ENCODE measurements around the gene PARP14. TPM values are rescaled to one million over a fixed set of nuclear protein-coding genes. Genes with fewer than 3 reads are reported as not detected.
"Not testable (repeated sequence)": the region's sequence is repeated elsewhere in the genome, so short reads cannot be mapped to it uniquely, and the experiment has no call there.

PARP14 gene
- polyA plus RNA-seq, 3 donors: 16.4 to 30.1 (median 28.5) TPM

GRCh38 chr3:122719273-122719921 lies 38.8 kb downstream of the PARP14 start:
- no peak for DNase-seq

DNA sequence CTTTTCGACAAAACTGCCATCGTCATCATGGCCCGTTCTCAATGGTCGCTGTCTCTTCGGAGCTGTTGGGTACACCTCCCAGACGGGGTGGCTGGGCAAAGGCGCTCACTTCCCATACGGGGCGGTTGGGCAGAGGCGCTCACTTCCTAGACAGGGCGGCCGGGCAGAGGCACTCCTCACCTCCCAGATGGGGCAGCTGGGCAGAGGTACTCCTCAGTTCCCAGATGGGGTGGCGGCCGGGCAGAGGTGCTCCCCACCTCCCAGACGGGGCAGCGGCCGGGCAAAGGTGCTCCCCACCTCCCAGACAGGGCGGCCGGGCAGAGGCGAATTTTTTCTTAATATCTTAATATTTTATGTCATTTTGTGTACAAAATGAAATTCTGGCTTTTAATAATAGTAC lies 44.5 kb downstream of the PARP14 start:
- DNase-seq: no peak

GRCh38 chr3:122727294-122727693 lies 46.7 kb downstream of the PARP14 start:
- DNase-seq: no peak

DNA sequence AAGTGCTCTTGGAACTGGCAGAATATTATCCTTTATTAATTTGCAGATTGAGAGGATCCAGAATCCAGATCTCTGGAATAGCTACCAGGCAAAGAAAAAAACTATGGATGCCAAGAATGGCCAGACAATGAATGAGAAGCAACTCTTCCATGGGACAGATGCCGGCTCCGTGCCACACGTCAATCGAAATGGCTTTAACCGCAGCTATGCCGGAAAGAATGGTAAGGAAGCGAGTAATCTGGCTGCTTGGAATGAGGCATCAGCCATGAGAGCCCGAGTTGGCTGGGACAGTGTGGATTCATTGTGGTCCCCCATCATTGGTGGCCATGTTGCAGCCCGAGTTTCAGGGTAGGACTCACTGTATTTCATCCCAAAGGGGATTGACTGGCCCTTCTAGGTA lies 47.1 kb downstream of the PARP14 start:
- DNase-seq: no peak

DNA sequence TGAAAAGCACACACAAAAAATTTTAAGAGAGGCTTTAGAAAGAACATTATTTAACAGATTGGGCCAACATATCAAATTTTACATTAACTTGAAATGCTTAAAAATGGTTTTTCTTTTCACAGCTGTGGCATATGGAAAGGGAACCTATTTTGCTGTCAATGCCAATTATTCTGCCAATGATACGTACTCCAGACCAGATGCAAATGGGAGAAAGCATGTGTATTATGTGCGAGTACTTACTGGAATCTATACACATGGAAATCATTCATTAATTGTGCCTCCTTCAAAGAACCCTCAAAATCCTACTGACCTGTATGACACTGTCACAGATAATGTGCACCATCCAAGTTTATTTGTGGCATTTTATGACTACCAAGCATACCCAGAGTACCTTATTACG lies 47.5 kb downstream of the PARP14 start:
- no peak for DNase-seq

DNA sequence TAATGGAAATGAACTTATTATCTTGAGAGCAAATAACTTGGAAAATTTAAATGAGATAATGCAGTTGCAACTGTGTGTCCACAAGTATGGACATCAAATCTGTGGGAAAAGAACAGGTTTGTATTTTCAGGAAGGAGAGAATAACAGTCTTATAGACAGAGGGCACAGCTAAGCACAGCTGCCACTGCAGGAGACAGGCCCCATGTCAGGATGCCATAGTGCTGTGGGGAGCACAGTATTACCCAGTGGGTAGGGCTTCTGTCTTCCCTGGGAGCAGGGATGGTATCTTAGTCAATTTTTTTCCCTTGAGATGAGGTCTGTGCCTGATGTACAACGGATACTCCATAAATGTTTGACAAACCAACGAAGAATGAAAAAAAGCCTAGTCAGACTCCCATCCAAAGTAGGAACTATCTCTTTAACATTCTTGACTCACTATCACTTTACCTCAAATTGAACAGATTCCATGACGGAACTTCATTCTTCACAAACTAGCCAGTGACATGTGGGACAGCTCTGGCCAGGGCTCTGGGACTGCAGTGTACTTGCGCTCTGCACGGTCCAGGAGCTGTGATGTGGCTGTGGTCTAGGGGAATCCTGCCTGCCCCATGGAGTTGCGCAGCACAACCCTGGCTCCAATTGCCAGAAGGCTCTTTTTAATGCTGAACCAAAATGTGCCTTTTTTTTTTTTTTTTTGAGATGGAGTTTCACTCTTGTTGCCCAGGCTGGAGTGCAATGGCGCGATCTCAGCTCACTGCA lies 48.3 kb downstream of the PARP14 start:
- DNase-seq: no peak

DNA sequence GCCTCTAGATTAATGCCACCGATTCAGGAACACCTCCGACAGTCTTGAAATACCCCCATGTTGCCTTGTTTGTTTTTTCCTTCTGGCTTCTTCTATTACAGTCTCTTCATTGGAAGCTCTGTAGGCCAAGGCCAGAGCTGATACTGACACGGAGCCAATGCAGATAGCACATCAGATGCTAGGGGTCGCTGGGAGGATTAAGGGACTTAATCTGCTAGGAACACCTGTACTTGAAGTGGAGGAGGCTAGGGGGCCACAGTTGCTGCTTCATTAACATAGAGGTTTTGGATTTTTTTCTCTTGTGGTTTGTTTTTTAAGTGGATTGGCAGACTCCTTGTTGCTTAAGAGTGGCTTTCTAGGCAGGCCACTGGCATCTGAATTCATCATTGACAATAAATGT lies 49.6 kb downstream of the PARP14 start:
- no peak for DNase-seq

DNA sequence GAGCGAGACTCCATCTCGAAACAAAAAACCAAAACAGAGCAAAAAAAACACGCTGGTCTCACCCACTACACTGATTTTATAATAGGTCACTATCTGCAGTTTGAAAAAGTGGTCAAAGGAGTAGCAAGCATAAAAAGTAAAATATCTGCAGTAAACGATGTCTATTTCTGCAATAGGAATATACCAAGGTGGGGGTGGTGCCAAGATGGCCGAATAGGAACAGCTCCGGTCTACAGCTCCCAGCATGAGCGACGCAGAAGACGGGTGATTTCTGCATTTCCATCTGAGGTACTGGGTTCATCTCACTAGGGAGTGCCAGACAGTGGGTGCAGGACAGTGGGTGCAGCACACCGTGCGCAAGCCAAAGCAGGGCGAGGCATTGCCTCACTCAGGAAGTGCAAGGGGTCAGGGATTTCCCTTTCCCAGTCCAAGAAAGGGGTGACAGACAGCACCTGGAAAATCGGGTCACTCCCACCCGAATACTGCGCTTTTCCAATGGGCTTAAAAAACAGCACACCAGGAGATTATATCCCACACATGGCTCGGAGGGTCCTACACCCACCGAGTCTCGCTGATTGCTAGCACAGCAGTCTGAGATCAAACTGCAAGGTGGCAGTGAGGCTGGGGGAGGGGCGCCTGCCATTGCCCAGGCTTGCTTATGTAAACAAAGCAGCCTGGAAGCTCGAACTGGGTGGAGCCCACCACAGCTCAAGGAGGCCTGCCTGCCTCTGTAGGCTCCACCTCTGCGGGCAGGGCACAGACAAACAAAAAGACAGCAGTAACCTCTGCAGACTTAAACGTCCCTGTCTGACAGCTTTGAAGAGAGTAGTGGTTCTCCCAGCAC lies 52.3 kb downstream of the PARP14 start:
- DNase-seq: not testable (repeated sequence)

DNA sequence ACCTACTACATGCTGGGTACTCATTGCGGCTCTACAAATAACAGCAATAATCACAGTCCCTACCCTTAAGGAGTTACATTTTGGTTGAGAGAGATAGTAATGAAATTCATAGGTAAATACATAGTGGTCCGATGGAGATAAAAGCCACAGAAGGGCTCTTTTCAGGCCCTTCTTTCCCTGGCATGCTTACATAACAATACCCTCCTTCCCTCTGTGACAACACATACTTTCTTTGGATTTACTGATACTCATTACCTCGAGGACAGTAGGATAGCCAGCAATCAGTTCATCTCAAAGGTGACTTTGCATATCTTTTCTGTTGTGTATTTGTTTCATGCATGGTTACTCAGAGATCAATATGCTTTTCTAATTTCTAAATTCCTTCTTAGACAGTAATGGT lies 58.5 kb downstream of the PARP14 start:
- DNase-seq: no peak

GRCh38 chr3:122742234-122742633 lies 61.6 kb downstream of the PARP14 start:
- no peak for DNase-seq

DNA sequence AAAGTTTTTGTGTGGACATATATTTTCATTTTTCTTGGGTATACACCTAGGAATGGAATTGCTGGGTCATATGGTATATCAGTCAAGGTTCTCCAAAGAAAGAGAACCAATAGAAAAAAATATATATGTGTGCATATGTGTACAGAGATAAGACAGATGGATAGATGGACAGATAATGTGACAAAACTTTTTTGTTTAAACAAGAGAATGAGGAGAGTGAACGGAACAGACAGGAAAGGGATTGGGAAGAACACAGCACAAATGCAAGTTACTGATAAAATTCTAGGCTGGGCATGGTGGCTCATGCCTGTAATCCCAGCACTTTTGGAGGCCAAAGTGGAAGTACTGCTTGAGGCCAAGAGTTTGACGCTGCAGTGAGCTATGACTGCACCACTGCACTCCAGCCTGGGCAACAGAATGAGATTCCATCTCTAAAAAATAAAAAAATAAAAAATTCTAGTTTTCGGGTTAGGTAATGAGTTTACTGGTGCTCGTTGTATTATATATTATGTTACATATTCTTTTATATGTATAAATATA lies 63.0 kb downstream of the PARP14 start:
- no peak for DNase-seq

DNA sequence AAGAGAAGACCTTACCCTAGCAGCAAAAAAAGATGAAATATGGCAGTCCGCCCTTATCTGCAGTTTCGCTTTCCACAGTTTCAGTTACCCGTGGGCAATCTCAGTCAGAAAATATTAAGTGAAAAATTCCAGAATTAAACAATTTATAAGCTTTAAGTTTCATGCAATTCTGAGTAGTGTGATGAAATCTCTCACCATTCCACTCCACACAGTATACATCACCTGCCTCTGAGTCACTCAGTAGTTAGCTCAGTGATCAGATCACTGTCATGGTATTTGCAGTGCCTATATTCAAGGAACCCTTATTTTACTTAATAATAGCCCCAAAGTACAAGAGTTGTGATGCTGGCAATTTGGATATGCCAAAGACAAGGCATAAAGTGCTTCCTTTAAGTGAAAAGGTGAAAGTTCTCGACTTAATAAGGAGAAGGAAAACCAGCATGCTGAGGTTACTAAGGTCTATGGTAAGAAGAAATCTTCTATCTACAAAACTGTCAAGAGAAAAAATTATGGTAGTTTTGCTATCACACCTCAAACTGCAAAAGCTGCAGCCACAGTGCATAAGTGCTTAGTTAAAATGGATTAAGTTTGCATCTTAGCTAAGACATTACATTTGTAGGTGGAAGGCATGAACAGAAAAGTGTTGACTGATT lies 64.9 kb downstream of the PARP14 start:
- no peak for DNase-seq

- DNase-seq: not testable (repeated sequence)
These were observed 66.7 kb downstream of the PARP14 start for GRCh38 chr3:122747295-122747694.

GRCh38 chr3:122748347-122748746 lies 67.7 kb downstream of the PARP14 start:
- no peak for DNase-seq

DNA sequence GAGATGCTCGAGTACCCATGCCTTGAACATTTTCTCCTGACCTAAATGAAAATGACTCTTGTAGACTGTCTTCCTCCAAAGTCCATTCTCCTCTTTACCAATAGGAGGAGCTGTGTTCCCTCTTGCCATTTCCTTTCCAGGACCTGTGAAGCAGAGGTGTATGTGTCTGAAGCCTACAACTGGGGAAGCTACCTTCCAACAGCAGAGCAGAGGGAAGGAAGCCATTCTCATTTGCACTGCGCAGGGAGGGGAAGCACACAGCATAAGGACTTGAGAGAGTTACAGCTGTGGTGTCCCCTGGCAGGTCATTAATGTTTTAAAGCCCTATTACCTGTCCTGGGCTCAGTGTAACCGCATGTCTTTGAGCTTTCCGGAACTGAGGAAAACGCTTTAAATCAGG lies 74.3 kb downstream of the PARP14 start:
- peak; percentile 14 for DNase-seq

- no peak for DNase-seq
These were observed 74.9 kb downstream of the PARP14 start for GRCh38 chr3:122755491-122755890.

GRCh38 chr3:122758877-122759560 lies 78.4 kb downstream of the PARP14 start:
- no peak for DNase-seq

- DNase-seq: no peak
These were observed 80.0 kb downstream of the PARP14 start for GRCh38 chr3:122760453-122761271.

GRCh38 chr3:122766430-122766829 lies 85.8 kb downstream of the PARP14 start:
- no peak for DNase-seq

Data from renal pelvis (tissue), 4 donors.